Stomach smooth muscle (tissue), 2 donors: ENCODE measurements around the gene VSIR.

Experiments
- H3K27ac ChIP-seq: one replicate; pipeline ENCODE4 v1.7.0; 2013; ENCODE audit warnings: mild to moderate bottlenecking, low read length, inconsistent platforms
- H3K27me3 ChIP-seq, 2 donors: one replicate each; pipeline ENCODE4 v1.7.0; 2013; ENCODE audit warnings: low read length in 2 of 2; ENCODE audit not compliant: insufficient read depth in 2 of 2, control insufficient read depth in 1 of 2
- H3K36me3 ChIP-seq, 2 donors: one replicate each; pipeline ENCODE4 v1.7.0; 2013; ENCODE audit warnings: low read length in 2 of 2; ENCODE audit not compliant: control insufficient read depth in 2 of 2, insufficient read depth in 2 of 2
- H3K4me1 ChIP-seq: one replicate; pipeline ENCODE4 v1.7.0; 2013; ENCODE audit warnings: low read length; ENCODE audit not compliant: control insufficient read depth, insufficient read depth
- H3K4me3 ChIP-seq, 2 donors: one replicate each; pipeline ENCODE4 v1.7.0; 2013; ENCODE audit warnings: low read length in 2 of 2
- H3K9ac ChIP-seq, 2 donors: one replicate each; pipeline ENCODE4 v1.7.0; 2013; ENCODE audit warnings: low read length in 2 of 2, mild to moderate bottlenecking in 1 of 2
- H3K9me3 ChIP-seq, 2 donors: one replicate each; pipeline ENCODE4 v1.7.0; 2013; ENCODE audit warnings: low read length in 2 of 2; ENCODE audit not compliant: control insufficient read depth in 2 of 2
- donor health status: healthy.
- donor health status: Pancreatic carcinoma.

The VSIR gene

DNA sequence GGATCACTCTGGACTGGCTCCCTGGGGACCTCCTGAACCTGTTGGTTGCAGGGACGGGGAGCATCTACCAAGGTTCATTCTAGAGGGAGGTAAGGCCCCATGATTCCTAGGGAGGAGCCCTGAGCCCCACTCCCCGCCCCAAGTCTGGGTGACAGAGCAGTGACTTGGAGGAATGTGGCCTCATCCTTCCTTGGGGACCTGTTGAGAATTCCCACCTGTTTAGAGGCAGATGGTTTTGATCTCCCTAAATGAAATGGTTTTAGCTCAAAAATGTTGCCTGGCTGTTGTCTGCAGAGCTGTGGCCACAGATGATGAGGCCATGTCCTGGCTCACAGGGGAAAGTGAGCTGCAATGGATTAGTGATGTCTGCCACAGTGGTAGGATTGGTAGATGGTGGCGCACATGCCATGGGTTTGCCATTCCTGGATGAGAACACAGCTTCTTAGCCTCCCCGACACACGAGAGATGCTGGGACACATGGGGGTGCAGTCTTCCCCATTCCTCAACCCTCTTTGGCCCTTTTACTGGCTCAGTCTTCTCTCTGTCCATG is 66.0 kb downstream of the VSIR start:
- no peaks in the 10 kb centered on the region for H3K9me3 ChIP-seq
- H3K4me1 ChIP-seq: peaks cover 7% of the 10 kb centered on the region
- no peak overlapping the region for H3K9ac ChIP-seq
- no peak overlapping the region for H3K27ac ChIP-seq
- H3K27me3 ChIP-seq: no peaks in the 10 kb centered on the region
- H3K4me3 ChIP-seq: no peak overlapping the region
- no peaks in the 10 kb centered on the region for H3K36me3 ChIP-seq

DNA sequence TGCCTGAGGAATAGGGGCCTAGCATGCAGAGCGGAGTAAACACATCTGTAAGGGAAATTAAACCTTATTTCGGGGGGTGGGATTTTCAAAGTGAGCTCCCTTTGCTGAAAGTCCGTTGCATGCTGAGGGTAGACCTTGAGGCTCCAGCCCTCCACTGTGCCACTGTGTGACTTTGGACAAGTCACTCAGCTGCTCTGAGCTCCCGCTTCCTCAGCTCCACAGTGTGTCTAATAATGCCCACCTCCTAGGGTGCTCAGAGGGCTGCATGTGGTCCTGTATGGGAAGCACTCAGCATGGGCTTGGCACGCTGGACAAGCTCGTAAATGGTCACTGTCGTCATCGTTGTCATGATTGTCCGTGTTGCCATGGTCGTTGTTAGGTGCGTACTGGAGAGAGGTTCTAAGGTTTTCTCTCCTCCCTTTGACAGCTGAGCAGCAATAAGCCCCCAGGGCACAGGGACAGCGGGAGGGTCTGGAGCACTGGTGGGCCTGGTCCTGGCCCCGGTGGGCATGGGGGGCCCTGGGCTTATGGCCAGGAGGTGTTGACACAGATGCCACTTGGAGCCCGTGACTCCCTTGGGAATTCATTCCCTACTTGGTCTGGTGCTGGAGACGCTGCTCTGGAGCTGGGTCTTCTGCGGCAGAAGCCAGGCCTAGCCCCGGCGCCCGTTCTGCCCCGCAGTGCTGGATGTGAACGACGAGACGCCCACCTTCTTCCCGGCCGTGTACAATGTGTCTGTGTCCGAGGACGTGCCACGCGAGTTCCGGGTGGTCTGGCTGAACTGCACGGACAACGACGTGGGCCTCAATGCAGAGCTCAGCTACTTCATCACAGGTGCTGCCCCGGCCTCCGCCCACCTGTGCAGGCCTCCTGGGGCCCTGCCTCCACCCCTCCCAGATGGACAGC is 66.9 kb downstream of the VSIR start:
- H3K27me3 ChIP-seq: no peaks in the 10 kb centered on the region
- H3K4me3 ChIP-seq: no peak overlapping the region

DNA sequence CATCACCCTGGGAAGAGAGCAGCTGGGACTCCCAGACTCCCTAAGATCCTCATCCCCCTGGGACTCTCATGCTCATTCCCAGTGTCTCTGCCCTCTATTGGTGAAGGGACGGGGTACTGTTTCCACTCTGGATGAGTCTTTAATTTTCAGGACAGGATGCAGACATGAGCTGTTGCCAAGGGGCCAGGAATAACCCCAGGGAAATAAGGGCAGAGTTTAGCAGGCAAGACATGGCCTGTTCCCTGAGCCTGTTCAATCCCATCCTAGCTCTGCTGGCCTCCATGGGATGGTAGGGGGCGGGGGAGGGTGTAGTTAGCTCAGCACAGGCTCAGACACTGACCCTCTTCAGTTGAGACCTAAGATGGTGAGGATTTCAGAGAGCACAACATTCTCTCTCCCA is 67.7 kb downstream of the VSIR start:
- H3K27ac ChIP-seq: no peak overlapping the region
- no peaks in the 10 kb centered on the region for H3K36me3 ChIP-seq
- H3K4me1 ChIP-seq: peaks cover 7% of the 10 kb centered on the region
- no peaks in the 10 kb centered on the region for H3K9me3 ChIP-seq
- H3K9ac ChIP-seq: no peak overlapping the region
- no peak overlapping the region for H3K4me3 ChIP-seq
- no peaks in the 10 kb centered on the region for H3K27me3 ChIP-seq

More for the DNA sequence above, 66.9 kb downstream of the VSIR start:
- H3K36me3 ChIP-seq: no peaks in the 10 kb centered on the region
- no peaks in the 10 kb centered on the region for H3K9me3 ChIP-seq
- no peak overlapping the region for H3K27ac ChIP-seq
- H3K4me1 ChIP-seq: peaks cover 7% of the 10 kb centered on the region
- no peak overlapping the region for H3K9ac ChIP-seq

DNA sequence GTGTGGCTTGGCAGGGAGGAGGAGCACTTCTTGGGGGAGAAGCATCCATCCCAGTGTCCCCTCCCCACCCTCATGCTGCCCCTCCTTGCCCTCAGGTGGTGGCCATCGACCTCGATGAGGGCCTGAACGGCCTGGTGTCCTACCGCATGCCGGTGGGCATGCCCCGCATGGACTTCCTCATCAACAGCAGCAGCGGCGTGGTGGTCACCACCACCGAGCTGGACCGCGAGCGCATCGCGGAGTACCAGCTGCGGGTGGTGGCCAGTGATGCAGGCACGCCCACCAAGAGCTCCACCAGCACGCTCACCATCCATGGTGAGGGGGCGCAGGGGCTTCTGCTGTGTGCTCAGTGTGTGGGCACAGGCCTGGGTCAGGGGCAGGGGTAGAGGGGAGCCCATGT is 68.5 kb downstream of the VSIR start:
- Histone ChIP-seq H3K27ac (no peak overlapping the region), H3K9me3 (no peaks in the 10 kb centered on the region), H3K4me3 (no peak overlapping the region), H3K27me3 (no peaks in the 10 kb centered on the region), H3K36me3 (no peaks in the 10 kb centered on the region), H3K4me1 (peaks cover 7% of the 10 kb centered on the region), H3K9ac (no peak overlapping the region)

DNA sequence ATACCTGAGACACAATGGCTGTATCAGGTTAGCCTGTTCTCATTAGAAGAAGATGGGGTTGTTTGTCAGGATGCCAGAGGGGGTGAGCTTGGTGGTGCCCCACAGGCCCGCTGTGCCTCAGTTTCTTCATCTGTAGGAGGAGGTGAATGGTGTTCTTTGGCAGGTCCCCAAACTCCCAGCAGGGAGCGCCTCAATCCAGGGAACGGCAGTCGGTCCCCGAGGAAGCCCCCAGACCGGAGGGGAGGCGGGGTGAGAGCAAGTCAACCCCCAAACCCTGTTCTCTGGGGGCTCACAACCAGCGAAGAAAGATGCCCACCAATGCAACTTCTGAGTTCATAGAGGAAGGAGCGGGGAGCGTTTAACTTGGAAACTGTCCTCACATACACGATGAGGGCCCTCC is 69.7 kb downstream of the VSIR start:
- no peak overlapping the region for H3K4me3 ChIP-seq
- no peak overlapping the region for H3K27ac ChIP-seq
- H3K27me3 ChIP-seq: no peaks in the 10 kb centered on the region
- no peak overlapping the region for H3K9ac ChIP-seq
- peaks cover 7% of the 10 kb centered on the region for H3K4me1 ChIP-seq
- H3K36me3 ChIP-seq: no peaks in the 10 kb centered on the region
- H3K9me3 ChIP-seq: no peaks in the 10 kb centered on the region

DNA sequence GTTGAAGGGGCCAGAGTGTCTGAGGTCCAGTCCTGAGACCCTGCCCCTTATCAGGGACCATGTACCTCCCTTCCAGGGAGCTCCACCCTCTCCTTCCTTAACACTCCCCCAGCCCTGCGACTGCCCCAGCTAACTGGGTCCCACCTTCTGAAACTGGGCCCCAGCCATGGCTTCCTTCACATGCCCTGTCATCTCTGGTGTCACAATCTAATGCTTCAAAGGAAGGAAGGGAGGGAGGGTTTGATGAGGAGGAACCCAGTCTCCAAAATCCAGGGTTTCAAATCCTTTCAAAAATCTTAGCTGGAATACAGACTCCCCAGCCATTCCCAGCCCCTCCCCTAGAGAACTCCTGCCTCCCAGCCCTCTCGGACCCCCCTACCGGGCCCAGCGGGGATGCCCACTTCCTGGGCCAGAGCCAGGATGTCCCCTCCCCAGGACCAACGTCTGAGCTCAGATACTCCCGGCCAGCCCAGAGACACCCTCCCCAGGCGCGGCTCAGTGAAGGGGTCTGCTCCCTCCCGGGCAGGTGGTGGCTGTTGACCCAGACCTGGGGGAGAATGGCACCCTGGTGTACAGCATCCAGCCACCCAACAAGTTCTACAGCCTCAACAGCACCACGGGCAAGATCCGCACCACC is 71.7 kb downstream of the VSIR start:
- no peak overlapping the region for H3K9ac ChIP-seq
- H3K27me3 ChIP-seq: no peaks in the 10 kb centered on the region
- no peaks in the 10 kb centered on the region for H3K4me1 ChIP-seq
- H3K4me3 ChIP-seq: no peak overlapping the region
- no peaks in the 10 kb centered on the region for H3K9me3 ChIP-seq
- H3K27ac ChIP-seq: no peak overlapping the region
- no peaks in the 10 kb centered on the region for H3K36me3 ChIP-seq

DNA sequence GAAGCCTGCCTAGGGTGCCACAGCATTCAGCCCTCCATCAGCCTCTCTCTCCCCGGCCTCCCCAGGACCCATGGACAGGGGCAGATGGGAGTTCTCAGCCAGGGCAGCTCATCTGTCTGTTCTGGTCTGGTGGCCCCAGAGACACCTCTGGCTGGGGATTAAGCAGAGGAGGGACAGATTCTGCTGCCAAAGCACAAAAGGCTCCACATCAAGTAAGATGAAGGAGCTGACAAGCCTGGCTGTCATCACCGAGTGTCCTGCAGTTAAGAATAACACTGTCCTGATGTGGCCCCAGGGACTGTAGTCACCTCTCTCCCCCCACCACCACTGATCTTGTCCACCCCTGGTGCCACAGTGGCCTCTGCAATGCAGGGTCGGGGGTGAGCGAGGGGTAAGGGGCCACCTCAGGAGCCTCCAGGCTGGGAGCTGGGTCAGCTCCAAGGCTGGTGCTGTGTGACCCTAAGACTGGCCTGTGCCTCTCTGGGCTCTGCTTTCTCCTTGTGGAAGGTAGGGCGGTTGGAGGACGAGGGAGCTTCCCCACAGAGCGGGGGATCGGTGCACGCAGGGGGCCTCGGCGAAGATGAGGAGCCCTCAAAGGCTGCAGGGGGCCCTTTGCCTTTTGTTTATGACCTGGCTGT is 72.5 kb downstream of the VSIR start:
- Histone ChIP-seq H3K4me1 (no peaks in the 10 kb centered on the region), H3K27ac (no peak overlapping the region), H3K9ac (no peak overlapping the region), H3K9me3 (no peaks in the 10 kb centered on the region), H3K27me3 (no peaks in the 10 kb centered on the region), H3K4me3 (no peak overlapping the region), H3K36me3 (no peaks in the 10 kb centered on the region)

DNA sequence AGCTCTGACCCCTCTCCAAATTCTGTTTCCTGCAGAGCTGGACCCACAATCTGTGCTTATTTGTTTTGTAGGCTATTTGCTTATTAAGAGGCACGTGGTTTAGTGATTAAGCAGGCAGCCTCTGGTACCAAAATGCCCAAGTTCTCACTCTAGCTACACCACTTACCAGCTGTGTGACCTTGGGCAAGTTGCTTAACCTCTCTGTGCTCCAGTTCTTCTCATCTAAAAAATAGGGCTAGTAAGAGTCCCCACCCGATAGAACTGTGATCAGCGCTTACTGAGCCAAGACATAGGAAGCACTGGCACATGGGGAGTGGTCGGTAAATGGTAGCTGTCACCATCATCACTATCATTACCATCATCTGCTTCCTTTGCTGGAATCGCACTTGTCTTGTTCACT is 74.6 kb downstream of the VSIR start:
- Histone ChIP-seq H3K4me1 (no peaks in the 10 kb centered on the region), H3K9me3 (no peaks in the 10 kb centered on the region)

DNA sequence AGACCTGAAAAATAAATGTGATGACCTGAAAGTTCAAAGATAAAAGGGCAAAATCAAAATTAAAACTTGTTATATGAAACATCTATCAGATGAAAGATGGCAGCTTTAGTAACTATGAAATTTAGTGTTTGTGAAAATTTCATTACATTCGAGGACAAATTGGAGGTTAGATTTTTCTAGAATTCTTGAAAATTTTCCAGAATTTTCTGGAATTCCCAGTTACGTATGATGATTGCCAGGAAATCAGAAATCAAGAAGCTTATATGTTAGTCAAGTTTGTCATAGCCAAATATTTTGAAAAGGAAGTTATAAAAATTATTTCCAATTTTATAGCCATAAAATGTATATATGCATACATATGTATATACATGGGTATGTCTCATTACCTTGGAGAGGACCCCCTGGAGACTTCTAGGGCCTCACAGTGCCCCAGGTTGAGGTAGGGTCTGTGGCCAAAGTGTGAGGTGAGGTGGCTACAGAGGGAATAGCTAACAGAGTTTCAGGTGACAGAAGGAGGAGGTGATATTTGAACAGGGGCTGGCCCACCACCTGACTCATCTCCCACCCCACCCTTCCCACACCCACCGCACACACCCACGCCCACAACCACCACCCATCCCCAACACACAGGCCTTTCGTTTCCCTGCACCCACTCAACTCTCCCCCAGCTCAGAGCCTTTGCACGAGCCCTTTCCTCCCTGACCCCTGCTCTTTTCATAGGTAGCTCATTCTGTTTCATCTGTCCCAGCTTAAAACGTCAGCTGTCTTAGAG is 75.2 kb downstream of the VSIR start:
- Histone ChIP-seq H3K27me3 (no peaks in the 10 kb centered on the region), H3K4me3 (no peak overlapping the region), H3K9me3 (no peaks in the 10 kb centered on the region), H3K36me3 (no peaks in the 10 kb centered on the region), H3K4me1 (peaks cover 2% of the 10 kb centered on the region), H3K27ac (no peak overlapping the region), H3K9ac (no peak overlapping the region)

More for the DNA sequence above, 74.6 kb downstream of the VSIR start:
- Histone ChIP-seq H3K36me3 (no peaks in the 10 kb centered on the region), H3K27me3 (no peaks in the 10 kb centered on the region), H3K4me3 (no peak overlapping the region), H3K27ac (no peak overlapping the region), H3K9ac (no peak overlapping the region)
